Measurements from ENCODE around the gene NEK6. TPM values are rescaled to one million over a fixed set of nuclear protein-coding genes. Genes with fewer than 3 reads are reported as not detected.

Gene NEK6
- polyA plus RNA-seq (2012; ENCODE audit: insufficient read depth, insufficient read length, low read depth) = 0.46 TPM

DNA sequence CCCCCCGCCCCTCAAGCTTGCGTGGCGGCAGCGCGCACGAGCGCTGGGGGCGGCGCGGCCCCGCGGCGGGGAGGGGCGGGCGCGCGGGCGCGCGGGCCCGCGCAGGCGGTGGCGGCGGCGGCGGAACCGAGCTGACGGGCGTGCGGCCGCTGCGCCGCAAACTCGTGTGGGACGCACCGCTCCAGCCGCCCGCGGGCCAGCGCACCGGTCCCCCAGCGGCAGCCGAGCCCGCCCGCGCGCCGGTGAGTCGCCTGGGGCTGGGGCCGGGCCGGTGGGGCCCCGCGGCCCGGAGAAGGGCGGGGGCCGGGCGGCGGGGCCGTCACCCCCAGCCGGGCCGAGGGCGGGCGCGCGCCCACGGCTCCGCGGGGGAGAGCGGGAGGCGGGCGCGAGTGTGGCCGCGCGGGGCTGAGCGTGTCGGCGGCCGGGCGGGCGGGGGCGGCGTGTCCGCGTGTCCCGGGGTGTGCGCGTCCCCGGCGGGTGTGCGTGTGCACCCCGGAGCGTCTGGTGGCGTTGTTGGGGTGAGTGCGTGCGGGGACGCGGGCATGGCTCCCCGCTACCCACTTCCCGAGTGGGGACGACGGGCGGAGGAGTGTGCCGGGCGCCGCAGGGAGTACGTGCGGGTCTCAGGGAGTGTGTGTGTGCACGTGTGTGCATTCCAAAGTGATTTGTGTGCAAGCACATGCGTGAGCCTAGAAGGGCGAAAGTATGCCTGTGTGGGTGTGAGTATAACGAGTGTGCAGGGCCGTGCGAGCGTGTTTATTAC lies at the start of gene NEK6:
NEK6 (plus strand) TSS at position 106 of the 763 bp plus-strand sequence. CDS start 44,016 bp downstream, outside the sequence.
- no peaks in the 10 kb centered on the region for H3K9me3 ChIP-seq
- H3K36me3 ChIP-seq = no peaks in the 10 kb centered on the region
- H3K4me3 ChIP-seq (ENCODE audit: low read depth, low read length) = no peak within 1 kb of the TSS
- no peak for DNase-seq
- no peak for TF ChIP-seq CTCF (IDR thresholded peaks at IDR 0.05; ENCODE audit: low read depth, low read length)
- H3K27me3 ChIP-seq = peaks cover 26% of the 10 kb centered on the region
- H3K4me1 ChIP-seq = no peaks in the 10 kb centered on the region

DNA sequence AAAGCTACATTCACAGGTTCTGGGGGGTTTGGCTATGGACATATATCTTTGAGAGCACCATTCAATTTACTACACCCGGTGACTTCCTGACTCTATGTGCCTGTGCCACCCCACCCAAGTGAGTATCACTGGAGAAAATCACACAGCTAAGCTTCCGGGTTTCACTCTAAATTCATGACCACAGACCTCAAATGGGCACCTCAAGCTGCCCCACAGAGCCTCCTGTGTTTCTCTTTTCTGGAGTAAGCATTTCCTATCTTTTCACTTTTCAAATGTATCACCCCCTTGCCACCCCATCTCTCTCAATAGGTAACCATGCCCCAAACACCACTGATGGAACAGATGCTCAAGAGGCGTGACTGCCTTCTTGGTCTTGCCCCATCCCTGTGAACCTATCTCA lies 49.2 kb upstream of the NEK6 start:
- Histone ChIP-seq H3K4me1 (no peaks in the 10 kb centered on the region), H3K27me3 (peaks cover 3% of the 10 kb centered on the region; the same call in 1 of the 2 replicates), H3K36me3 (no peaks in the 10 kb centered on the region), H3K4me3 (ENCODE audit: low read depth, low read length) (no peak overlapping the region), H3K9me3 (no peaks in the 10 kb centered on the region)
- no peak for DNase-seq
- no peak for TF ChIP-seq CTCF (IDR thresholded peaks at IDR 0.05; ENCODE audit: low read depth, low read length)

- no peak overlapping the region for H3K4me3 ChIP-seq (ENCODE audit: low read depth, low read length)
- H3K4me1 ChIP-seq = no peaks in the 10 kb centered on the region
- H3K9me3 ChIP-seq = no peaks in the 10 kb centered on the region
Measured at GRCh38 chr9:124209279-124209678, 48.5 kb upstream of the NEK6 start.

GRCh38 chr9:124209774-124210173 lies 48.0 kb upstream of the NEK6 start:
- H3K36me3 ChIP-seq = no peaks in the 10 kb centered on the region
- TF ChIP-seq CTCF (IDR thresholded peaks at IDR 0.05; ENCODE audit: low read depth, low read length) = no peak
- H3K4me1 ChIP-seq = no peaks in the 10 kb centered on the region
- no peaks in the 10 kb centered on the region for H3K27me3 ChIP-seq
- no peak for DNase-seq
- no peak overlapping the region for H3K4me3 ChIP-seq (ENCODE audit: low read depth, low read length)
- no peaks in the 10 kb centered on the region for H3K9me3 ChIP-seq

More at GRCh38 chr9:124209279-124209678, 48.5 kb upstream of the NEK6 start:
- Histone ChIP-seq H3K36me3 (no peaks in the 10 kb centered on the region), H3K27me3 (peaks cover 3% of the 10 kb centered on the region; the same call in 1 of the 2 replicates)
- TF ChIP-seq CTCF (IDR thresholded peaks at IDR 0.05; ENCODE audit: low read depth, low read length) = no peak
- no peak for DNase-seq

DNA sequence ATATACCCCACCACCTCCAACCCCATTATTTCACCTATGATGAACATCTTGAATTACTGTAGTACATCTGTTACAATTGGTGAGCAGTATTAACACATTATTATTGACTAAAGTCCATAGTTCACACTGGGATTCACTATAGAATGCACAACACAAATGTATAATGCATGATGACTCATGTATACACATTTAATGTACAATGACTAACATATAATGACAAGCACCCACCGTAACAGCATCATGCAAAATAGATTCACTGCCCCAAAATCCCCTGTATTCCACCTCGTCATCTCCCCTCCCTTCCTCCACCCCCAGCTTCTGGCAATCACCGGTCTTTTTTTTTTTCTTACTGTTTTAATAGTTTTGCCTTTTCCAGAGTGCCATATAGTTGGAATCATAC lies 47.1 kb upstream of the NEK6 start:
- no peak for DNase-seq
- Histone ChIP-seq H3K4me1 (no peaks in the 10 kb centered on the region), H3K9me3 (no peaks in the 10 kb centered on the region), H3K36me3 (no peaks in the 10 kb centered on the region), H3K27me3 (no peaks in the 10 kb centered on the region), H3K4me3 (ENCODE audit: low read depth, low read length) (no peak overlapping the region)
- no peak for TF ChIP-seq CTCF (IDR thresholded peaks at IDR 0.05; ENCODE audit: low read depth, low read length)

DNA sequence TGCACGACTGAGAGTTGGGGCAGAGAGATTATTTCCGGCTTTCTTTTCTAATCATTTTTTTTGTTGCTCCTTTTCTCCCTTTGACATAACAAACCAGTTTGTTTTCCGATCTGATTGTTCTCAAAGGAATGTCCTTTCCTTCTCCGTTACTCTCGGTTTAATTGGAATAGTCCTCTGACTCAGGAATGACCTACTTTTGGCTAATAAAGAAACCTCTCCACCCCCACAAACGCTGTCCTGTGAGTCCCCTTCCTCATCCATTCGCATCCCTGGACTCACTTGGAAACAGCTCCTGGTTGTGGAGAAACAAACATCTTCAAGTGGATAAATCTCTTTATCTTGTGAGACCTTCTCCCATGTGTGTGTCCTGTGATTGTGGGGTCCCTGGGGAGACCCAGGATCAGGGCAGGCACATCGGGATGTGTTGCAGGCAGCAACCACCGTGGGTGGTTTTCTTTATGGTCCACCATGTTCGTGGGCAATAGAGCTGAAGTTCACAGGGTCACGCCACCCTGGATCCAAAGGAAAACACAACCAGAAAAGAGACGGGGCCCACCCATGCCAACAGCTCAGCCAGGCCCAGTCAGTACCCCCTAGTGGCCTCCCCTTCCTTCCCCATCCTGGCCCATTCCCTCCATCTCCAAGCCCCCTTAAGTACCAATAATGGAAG lies 45.2 kb upstream of the NEK6 start:
- no peaks in the 10 kb centered on the region for H3K4me1 ChIP-seq
- no peak for TF ChIP-seq CTCF (IDR thresholded peaks at IDR 0.05; ENCODE audit: low read depth, low read length)

More for the DNA sequence above, 45.2 kb upstream of the NEK6 start:
- no peaks in the 10 kb centered on the region for H3K27me3 ChIP-seq
- no peak overlapping the region for H3K4me3 ChIP-seq (ENCODE audit: low read depth, low read length)
- no peaks in the 10 kb centered on the region for H3K9me3 ChIP-seq
- H3K36me3 ChIP-seq = no peaks in the 10 kb centered on the region
- DNase-seq = no peak

Measured in BE2C (cell line).